Measurements from ENCODE around the gene ACP4.

The ACP4 gene

GRCh38 chr19:50796128-50796633 is 6.0 kb downstream of the ACP4 start:
- TF ChIP-seq, protein P1, sequence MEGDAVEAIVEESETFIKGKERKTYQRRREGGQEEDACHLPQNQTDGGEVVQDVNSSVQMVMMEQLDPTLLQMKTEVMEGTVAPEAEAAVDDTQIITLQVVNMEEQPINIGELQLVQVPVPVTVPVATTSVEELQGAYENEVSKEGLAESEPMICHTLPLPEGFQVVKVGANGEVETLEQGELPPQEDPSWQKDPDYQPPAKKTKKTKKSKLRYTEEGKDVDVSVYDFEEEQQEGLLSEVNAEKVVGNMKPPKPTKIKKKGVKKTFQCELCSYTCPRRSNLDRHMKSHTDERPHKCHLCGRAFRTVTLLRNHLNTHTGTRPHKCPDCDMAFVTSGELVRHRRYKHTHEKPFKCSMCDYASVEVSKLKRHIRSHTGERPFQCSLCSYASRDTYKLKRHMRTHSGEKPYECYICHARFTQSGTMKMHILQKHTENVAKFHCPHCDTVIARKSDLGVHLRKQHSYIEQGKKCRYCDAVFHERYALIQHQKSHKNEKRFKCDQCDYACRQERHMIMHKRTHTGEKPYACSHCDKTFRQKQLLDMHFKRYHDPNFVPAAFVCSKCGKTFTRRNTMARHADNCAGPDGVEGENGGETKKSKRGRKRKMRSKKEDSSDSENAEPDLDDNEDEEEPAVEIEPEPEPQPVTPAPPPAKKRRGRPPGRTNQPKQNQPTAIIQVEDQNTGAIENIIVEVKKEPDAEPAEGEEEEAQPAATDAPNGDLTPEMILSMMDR (IDR thresholded peaks at IDR 0.05): no peak

- TF ChIP-seq, protein P1 (IDR thresholded peaks at IDR 0.05): no peak
Measured at GRCh38 chr19:50796634-50797428, 6.6 kb downstream of the ACP4 start.

GRCh38 chr19:50797429-50797780 is 7.2 kb downstream of the ACP4 start:
- TF ChIP-seq, protein P1 (IDR thresholded peaks at IDR 0.05): no peak

DNA sequence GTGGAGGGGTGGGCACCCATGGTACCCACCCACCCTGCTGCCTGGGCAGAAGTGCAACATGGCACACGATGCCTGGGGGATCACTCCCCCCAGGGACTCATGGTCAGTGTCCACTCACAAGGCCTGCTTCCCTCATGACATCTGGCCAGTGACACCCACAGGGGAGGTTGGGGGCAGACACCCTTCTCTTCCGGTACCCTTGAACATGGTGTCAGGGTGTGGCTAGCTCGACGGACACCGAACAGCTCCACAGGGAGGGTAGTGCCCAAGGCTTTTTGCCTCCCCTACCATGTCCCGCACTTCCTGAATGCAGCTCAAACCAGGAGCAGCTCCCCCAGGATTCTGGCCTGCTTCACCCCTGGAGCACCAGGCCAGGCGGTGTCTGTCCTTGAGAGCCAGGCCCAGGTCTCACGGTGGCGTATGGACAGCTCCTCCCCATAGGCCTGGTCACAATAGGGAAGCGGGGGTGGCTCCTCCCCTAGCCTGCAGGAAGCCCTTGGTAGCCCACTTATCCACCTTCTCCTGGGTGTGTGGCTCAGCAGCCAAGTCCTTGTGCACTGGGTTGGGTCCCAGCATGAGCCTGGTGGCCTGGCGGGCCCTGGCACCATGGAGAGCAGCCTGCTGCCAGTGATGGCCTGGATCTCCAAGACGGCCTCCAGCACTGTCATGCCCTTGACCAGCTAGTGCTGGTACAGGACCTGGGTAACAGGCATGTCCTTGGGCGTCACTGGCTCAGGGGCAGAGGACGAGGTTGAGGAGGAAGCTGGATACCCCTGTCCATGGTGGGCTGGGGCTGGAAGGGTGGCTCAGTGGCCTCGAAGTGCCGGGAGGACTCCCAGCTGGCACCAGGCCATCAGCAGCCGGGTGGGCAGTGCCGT is 7.8 kb downstream of the ACP4 start:
- TF ChIP-seq, protein P1 (IDR thresholded peaks at IDR 0.05): no peak

GRCh38 chr19:50798659-50799546 is 8.7 kb downstream of the ACP4 start:
- TF ChIP-seq, protein P1 (IDR thresholded peaks at IDR 0.05): no peak

DNA sequence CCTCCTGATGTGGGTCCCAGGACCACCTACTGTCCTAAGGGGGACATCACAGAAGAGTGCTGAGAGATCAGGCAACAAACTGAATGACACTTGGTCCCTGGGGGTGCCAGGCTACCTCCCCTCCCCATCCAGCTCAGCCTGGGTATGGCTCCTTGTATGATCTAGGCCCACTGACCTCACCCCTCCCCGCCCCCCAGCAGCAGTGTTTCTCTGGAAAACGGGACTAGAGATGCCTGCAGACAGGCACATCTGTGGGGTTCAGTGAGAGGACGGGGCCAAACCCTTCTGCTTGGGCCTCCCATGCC is 9.3 kb downstream of the ACP4 start:
- TF ChIP-seq, protein P1 (IDR thresholded peaks at IDR 0.05): no peak

DNA sequence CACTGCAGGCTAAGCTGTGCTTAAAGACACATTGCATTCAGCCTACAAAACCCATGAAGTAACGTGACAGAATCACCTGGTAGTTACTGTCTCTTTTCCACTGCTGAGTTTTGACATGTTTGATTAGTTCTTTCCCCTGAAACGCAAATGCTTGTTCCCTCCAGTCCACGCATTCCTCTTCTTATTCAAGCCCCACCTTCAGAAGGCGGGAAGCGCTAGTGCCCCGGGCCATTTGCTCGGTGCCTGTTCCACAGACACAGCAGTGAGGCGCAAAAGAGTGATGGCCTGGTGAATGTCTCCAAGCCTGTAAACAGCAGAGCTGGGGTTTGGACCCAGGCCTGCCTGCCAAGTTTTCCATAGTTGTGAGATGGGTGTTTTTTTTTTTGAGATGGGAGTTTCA is 10.9 kb downstream of the ACP4 start:
- TF ChIP-seq, protein P1 (IDR thresholded peaks at IDR 0.05): no peak
